Body of pancreas (tissue), 4 donors: Measurements from ENCODE around the gene FCRL1.

Experiments
- POLR2A ChIP-seq, 3 donors: fragments of 450-650 bp; IDR thresholded peaks; one replicate each; pipeline ENCODE4 v1.6.1; 2016; ENCODE audit warnings: antibody characterized with exemption in 3 of 3, mild to moderate bottlenecking in 2 of 3
- TF ChIP-seq, protein P1 (sequence below), 7 experiments: fragments of 450-650 bp in 4 of 7; fragments of 200-600 bp in 3 of 7; sonication (generic) in 3 of 7; IDR thresholded peaks; one replicate each; pipeline ENCODE4 v1.5.1; 2016 to 2019; ENCODE audit warnings: antibody characterized with exemption in 7 of 7

DNA sequence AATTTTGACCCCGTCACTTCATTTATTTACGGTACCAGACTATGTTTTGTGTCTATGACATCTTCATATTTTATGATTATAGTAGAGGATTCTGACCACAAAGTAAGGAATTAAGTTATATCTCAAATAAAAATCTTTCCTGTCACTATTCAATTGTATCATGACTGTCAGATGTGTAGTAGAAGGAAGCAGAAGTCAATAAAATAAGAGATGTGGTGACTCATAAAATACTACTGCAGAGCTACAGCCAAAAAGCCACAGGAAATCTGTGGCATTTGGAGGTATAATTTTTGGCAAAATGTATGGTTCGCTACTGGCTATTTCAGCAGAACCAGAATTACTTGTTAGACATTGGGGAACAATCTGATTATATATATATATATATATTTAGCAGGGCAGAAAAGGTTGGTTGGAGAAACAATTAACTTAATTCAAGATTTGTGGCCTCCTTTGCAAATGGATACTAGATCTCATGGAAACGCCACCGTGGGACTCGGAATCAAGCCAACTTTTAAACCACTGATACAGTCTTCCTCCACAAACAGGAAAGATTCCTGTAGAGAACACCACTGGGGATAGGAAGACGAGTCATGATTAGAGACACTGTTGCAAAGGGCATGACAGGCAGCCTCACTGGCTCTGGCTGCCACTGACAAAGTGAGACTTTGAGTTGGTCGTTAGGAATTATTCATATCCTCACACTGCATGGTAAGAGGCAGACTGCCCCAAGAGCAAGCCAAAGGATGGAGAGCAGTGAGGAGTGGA is 48.1 kb downstream of the FCRL1 start:
- TF ChIP-seq, protein P1, sequence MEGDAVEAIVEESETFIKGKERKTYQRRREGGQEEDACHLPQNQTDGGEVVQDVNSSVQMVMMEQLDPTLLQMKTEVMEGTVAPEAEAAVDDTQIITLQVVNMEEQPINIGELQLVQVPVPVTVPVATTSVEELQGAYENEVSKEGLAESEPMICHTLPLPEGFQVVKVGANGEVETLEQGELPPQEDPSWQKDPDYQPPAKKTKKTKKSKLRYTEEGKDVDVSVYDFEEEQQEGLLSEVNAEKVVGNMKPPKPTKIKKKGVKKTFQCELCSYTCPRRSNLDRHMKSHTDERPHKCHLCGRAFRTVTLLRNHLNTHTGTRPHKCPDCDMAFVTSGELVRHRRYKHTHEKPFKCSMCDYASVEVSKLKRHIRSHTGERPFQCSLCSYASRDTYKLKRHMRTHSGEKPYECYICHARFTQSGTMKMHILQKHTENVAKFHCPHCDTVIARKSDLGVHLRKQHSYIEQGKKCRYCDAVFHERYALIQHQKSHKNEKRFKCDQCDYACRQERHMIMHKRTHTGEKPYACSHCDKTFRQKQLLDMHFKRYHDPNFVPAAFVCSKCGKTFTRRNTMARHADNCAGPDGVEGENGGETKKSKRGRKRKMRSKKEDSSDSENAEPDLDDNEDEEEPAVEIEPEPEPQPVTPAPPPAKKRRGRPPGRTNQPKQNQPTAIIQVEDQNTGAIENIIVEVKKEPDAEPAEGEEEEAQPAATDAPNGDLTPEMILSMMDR (IDR thresholded peaks at IDR 0.05) = no peak
- no peak for TF ChIP-seq POLR2A (IDR thresholded peaks at IDR 0.05)
